D341Med (cell line): ENCODE data around the gene NOC2L.
A peak's percentile ranks its signal among the peaks of the same experiment; 100 is the strongest.

Experiments used
- DNase-seq: peaks from one replicate; pipeline ENCODE4 v3.0.0; 2012; ENCODE audit warnings: low spot score

NOC2L gene

DNA sequence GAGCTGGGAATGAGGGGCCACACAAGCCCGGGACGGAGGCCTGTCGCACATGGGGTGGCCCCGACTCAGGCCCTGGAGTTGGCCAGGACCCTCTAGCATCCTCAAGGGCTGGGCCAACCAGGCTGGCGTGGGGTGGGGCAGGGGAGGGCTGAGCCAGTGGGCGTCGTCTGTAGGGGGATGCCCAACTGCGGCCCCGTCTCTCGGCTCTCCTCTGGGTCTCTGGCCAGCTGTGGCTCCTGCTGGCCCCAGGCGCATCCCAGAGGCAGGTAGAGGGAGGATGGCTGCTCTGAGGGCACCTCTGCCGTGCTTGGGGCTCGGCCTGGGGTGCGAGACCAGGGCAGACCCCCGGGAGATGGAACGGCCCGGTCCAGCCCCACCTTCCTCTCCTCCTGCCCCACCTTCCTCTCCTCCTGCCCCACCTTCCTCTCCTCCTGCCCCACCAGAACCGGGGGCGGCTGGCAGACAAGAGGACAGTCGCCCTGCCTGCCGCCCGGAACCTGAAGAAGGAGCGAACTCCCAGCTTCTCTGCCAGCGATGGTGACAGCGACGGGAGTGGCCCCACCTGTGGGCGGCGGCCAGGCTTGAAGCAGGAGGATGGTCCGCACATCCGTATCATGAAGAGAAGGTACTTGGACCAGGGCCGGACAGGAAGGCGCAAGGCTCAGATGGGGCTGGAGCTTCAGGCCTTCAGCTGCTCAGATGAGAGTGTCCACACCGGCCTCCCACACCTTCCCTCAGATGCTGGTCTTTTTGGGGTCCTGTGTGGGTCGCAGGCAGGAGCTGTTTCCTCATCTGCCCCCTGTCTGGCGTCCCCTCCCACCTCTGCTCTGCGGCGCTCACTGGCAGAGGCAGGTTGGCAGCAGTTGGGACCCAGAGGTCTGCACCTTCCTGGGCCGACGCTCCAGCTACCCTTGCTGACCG, 29.1 kb downstream of the NOC2L start:
- DNase-seq, result no peak

DNA sequence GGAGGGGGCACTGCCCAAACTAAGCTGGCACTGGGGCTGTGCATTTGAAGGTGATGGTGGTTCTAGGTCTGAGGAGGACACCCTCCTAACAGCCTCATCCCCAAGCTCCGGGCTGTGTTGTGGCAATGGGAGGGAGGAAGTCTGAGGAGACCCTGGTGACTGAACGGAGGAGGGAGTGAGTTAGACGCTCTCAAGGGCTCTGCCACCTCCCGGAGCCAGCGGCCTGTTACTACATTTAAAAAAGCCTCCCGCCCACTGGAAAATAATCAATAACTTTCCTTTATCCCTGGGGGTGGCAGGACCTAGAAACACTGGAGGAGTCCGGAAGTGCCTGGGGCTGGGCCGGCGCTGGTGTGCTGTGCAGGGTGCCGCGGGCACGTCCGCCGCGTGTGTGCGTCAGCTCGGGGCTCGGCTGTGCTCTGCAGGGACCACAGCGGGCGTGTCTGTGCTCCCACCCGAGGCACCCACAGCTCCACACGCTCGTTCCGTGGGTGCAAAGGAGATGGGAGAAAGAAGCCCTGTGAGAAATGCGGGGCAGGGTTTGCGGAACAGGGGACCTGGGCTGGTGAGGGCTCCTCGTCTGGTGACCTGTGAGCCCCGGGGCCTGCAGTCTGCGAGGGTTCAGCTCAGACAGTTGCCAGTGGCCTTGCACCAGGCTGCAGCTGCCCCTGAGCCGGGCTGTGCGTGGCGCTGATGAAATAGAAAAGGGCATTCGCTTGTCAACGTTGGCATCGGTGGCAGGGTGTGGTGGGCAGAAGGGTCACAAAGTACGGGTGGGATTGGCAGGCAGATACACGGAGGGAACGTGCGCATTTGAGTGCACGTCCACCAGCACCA, 30.0 kb downstream of the NOC2L start:
- no peak for DNase-seq

DNA sequence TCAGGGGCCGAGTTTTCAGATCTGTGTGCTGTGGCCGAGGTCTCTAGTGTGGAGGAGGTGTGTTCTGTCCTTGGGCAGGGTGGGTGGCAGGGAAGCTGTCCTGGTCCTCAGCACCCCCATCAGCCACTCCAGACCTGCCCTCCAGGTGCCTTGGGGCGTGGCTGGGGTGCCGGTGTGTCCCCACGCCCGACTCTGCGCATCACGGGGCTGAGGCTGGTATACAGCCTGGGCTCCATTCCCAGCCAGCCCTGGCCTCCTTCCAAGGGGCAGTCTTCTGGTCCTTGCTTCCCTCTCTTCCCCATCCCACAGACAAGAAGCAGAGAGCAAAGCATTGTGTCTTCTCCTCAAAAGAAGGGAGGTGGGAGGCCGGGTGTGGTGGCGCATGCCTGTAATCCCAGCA, 31.3 kb downstream of the NOC2L start:
- DNase-seq, result no peak

DNA sequence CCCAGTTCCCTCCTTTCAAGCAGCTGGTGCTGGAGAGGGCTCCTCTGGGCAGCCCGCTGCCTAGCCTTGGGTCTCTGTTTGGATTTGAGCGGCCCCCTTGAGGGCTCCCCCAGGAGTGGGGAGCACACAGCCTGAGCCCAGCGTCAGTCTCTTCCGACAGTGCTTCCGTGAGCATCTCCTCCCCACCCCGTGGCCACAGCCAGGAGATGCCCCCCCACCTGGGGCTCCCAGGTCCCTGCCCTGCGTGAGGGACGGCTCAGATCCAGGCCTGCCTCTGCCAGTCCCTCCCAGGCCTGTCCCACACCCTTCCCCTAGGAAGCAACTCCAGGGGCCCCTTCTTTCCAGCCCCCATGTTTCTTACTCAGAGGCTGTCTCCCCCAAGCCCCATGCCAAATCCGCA, 31.8 kb downstream of the NOC2L start:
- DNase-seq, result no peak

DNA sequence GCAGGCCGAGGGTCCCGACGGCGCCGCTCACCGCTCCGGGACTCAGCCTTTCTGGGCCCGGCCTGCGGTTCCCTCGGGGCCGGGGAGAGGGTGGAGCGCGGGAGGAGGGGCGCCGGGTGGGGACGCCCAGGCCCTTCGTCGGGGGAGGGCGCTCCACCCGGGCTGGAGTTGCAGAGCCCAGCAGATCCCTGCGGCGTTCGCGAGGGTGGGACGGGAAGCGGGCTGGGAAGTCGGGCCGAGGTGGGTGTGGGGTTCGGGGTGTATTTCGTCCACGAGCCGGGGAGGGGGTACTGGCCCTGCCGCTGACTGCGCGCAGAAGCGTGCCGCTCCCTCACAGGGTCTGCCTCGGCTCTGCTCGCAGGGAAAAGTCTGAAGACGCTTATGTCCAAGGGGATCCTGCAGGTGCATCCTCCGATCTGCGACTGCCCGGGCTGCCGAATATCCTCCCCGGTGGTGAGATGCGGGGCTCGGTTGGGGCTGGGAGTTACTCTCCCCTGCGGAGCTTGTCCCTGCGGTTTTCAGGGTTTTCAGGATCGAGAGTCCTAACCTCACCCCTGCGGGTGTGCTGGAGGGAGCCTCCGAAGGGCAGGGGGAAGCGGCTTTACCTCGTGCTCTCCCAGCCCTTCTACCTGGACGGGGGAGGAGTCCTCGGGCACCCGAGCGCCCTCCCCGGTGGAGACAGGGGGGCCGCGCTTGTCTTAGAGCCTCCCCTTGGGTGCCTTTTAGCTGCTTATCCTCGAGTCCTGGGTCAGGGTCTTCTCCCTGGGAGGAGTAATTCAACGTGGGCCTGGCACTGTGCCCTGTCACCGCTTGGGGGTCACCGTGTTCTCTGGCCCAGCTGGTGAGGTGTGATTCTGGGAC, 33.3 kb downstream of the NOC2L start:
- no peak for DNase-seq

DNA sequence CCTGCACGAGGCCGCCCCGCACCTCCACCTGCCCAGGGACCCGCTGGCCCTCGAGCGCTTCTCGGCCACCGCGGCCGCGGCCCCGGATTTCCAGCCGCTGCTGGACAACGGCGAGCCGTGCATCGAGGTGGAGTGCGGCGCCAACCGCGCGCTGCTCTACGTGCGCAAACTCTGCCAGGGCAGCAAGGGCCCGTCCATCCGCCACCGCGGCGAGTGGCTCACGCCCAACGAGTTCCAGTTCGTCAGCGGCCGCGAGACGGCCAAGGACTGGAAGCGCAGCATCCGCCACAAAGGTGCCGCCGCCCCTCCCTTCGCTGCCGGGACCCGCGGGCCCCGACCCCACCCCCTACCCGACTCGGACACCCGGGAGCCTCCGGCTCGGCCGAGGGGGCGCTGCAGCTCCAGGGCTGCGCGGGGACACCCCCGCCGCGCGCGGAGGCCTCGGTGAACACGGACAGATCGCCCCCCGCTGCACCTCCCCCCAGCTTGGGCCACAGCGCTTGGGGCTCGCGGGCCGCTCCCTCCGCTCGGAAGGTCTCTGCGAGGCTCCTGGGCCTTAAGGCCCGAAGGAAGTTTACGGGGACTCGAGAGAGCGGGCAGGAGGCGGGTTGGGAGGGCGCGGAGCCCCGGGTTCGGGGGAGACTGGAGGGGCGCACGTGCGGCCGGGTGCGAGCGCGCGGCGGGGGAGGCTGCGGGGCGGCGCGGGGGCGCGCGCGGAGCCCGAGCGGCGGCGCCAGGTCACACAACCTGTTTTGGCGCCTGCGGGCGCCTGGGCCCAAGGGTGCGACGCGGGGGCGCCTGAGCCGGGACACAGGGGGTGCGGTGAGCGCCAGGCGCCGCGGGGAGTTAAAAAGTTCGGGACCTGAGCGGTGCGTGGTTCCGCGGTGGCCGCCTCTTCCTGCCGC, 34.1 kb downstream of the NOC2L start:
- no peak for DNase-seq

DNA sequence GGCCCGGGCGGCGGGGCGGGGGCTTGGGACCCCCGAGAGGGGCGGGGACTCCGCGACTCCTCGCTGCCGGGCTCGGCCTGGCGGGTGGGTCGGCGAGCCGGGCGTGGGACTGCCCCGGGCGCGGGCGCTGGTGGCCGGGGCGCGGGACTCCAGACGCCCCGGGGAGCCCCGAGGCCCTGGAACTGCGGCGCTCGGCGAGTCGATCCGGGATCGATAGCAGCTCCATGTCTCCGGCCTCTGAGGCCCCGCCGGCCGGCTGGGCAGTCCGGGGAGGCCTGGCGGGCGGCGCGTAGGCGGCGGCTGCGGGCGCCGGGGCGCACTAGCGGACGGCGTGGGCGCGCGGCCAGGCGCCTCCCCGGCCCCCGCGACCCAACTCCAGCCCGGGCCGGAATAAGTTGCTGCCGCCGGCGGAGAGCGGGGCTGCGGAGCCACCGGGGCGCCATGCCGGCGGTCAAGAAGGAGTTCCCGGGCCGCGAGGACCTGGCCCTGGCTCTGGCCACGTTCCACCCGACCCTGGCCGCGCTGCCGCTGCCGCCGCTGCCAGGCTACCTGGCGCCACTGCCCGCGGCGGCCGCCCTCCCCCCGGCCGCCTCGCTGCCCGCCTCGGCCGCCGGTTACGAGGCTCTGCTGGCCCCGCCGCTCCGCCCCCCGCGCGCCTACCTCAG, 34.9 kb downstream of the NOC2L start:
- no peak for DNase-seq

DNA sequence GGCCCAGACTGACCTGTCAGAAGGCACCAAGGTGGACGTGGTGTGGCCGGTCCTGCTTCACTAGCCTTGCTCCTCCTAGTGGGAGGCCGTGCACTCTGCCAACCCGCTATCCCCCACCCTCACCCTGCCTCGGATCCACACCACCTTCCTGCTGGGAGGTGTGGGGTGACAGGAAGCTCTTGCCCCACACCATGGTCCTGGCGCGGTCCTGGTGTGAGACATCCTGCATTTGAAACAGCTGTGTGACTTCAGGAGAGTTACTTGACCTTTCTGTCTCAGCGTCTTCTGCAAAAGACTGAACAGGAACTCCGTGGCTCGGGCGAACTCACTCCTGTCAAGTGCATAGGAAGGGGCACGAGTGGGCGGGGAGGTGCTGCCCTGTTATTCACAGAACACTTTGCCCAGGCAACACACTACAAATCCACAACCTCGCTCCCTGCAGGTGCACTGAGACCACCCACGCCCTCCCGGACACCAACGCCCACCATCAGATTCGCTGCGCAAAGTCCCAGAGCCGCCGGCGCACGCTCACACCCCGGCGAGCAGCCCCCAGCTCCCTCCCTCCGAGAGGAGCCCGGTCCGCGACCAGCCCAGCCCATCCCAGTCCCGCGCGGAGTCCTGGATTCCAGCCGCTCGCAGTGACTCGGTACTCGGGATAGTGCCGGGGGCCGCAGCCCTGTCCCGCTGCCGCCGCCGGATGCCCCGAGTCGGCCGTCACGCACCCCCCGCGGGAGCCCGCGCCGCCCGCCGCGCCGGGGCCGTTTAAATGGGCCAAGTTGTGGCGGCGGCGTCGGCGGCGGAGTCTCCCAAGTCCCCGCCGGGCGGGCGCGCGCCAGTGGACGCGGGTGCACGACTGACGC, 35.7 kb downstream of the NOC2L start, which contains the start of gene SAMD11:
Gene SAMD11, plus strand, starts transcription at position 793 of the 860 bp plus-strand sequence. CDS start 509 bp downstream, outside the sequence.
- peak; percentile 81 for DNase-seq

DNA sequence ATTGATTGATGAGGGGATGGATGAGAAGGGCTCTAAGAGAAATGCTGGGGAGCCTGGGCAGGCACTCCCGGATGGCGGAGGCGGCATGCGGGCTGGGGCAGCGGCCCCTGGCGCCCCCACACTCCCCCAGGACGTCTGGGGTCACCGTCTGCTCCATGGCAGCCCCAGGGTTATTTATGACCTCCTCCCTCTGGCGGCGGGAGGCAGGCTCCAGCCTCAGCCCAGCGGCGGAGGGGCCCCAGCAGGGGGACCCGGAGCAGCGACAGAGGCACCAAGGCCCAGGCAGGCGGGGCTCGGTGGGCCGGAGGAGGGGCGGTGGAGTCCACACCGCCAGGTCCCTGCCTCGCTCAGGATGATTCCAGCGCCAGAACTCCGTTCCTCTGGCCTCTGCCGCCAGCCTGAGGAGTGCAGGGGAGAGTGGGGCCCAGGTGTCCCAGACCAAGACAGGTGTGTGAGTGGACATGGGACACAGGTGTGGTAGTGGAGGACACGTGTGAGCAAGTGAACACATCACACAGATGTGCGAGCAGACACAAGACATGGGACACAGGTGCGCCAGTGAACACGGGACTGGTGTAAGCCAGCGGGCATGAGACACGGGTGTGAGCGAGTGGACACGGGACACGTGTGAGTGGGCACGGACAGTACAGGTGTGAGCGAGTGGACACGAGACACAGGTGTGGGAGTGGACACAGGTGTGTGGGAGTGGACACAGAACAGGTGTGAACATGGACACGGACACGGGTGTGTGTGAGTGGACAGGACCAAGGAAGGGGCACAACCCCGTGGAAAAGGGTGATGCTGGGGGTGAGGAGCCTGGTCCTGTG, 37.8 kb downstream of the NOC2L start:
- DNase-seq, result peak; percentile 85

DNA sequence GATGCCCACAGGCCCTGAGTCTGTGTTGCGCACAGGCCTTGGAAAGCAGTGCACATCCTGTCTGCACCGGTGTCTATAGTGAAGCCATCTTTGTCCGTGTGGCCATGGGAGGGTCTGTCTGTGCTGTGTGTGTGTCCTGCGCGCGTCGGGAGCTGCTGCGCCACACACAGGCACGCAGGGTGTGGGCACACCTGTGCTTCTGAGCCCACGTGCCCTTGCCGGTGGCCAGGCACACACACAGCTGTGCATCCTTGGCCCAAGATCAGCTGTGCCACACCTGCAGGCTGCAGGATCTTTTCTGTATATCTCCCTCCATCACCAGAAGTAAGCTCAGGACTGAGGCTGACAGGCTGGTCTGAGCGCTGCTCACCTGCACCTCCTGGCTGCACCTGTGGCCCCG, 38.5 kb downstream of the NOC2L start:
- DNase-seq, result no peak

DNA sequence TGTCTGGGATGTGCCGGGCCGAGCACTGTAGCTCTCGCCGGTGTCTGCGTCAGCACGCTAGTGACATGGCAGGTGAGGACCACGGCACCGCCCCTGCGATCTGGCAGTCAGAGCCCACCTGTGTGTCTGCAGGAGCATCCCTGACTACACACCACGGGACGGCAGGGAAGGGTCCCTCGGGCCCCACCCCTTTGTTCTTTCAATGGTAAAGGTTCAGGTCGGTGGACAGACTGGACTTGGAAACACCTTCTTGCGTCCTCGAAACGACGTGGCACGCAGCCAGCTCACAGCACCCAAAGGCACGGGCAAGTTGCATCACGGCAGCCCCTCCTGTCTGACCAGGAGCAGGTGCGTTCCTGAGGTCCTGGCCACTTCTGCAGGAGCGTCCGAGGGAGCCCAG, 39.0 kb downstream of the NOC2L start:
- no peak for DNase-seq

DNA sequence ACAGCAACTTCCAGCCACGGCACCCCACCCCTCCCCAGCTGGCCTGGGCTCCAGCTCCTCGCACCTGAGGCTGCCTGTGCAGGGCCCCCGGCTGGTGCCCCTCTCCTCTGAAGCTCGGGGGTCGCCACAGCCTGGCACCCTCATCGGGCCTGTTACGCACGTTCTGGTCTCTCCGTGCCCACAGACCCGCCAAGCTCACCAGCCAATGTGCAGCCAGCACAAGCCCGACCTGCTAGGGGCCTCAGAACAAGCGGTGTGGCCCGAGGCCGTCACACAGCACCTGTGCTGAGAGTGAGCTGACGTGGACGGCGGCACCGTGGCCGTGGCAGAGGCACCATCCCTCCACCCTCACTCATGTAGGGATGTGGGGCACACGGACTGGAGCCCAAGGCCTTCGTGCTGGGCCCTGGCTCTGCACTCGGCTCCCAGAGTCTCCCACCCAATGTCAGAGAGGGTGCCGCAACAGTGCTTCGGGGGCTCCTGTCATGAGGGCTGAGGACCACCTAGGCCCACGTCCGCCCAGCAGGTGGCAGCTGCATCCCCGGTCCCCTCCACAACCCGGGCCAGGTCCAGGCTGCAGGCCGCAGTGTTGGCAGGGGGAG, 39.7 kb downstream of the NOC2L start:
- DNase-seq, result no peak

DNA sequence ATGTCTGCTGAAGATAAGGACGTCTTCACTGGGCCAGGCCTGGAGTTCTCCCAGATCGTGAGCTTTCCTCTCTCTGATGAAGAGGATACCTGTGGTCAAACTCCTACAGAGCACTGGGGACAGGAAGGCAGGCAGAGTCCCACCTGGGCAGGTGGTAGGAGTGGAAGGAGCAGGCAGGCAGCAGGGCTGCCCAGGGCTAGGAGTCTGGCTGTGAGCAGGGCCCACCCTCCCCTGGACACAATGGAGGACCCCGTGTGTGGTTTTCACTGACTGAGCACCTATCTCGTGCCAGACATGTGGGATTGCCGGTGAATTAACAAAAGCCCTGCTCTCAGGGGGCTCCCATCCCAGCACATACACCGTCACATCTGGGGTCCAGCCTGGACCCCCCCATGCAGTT, 40.2 kb downstream of the NOC2L start:
- DNase-seq, result no peak

DNA sequence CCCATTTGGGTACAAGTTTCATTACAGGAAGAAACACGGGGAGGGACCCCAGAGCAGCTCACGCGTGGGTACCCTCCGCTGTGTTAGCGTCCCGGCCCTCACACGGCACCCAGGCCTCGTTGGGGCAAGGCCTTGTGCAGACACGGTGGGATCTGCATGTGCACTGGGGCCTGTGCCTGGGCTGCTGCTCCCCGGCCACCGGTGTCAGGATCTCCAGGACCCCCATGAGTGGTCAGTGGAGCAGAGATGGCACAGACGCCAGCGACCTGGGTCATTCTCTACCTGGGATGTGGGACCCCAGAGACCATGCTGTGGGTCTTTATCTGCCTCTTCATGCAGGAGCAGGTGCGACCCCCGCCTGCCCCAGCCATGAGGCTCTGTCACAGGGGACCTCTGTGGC, 40.7 kb downstream of the NOC2L start:
- no peak for DNase-seq

DNA sequence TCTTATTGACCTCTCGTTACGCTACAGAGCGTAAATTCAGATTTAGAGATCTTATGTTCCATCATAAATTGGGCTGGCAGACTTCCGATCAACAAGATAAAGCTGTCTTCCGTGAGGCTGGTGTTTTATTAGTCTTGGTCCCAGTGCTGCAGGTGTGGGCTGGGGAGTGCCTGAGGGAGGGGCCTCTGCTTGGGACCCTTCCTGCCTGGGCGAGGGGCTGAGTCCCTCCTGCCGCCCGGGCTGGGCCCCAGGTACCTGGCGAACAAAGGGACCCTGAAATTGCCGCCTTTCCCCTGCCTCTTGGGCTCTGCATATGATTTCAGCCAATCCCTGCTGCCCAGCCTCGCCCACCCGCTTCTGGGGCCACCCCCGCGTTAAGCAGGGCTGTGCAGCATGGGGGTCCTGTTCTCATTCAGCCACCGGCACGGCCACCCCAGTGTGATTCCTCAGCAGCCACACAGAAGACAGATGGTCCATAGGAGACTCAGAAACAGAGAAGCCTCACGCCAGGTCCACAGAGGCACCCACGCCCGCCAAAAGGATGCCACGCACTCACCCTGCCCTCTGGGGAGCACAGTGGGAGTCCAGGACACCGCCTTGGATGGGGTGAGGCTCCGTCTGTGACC, 41.5 kb downstream of the NOC2L start:
- DNase-seq, result no peak

DNA sequence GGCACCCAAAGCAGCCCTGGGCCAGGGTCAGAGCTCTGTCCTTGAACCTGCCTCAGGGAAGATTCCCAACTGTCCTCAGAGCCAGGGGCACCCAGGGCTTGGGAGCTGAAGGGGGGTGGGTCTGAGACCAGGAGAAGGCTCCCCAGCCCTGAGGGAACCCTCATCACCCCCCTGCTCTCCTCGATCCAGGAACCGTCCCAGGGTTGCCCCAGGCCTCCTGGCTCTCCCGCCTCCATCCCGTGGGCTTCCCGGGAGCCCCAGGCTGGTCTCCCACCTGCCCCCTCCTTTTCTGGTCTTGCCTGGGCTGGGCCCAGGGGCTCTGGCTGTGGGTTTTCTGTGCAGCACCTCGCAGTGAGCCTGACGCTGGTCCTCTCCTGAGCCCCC, 42.0 kb downstream of the NOC2L start:
- no peak for DNase-seq

DNA sequence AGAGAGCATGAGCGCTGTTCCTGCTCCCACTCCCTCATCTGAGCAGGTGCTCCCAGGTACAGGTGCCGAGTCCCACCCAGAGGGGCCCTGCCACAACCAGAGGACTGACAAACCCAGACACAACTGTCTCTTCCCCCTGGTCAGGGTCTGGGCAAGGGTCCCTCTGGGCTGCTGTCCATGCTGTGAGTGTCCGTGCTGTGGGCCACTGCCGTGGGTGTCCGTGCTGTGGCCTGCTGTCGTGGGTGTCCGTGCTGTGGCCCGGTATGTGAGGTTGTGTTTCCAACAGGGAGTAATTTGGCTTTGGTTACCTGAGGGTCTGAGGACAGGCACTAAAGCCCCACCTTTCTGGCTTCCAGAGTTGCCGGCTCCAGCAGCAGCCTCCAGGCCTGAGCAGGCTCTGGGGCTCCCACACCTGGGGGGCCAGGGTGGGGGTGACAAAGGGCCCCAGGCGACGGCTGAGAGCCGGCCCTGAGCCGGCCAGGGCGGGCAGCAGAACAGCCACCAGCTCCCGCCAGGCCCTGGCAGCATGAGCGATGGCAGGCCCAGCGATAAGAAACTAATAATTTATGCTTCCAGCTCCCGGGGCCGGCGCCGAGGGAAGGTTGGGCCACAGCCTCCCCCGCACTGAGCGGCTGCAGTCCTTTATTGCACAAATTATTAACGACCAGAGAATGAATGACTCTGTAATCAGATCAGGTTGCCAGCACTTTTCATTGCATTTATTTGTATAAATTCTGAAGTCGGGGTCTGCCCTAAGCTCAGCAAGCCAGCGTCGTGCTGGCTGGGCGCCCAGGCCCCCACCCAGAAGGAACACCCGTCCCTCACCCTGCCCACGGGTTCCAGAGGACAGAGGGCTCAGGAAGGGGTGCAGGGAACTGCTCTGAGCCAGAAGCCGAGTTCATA, 42.6 kb downstream of the NOC2L start:
- DNase-seq, result no peak
